GM12878 (cell line): ENCODE measurements around the gene CRBN. TPM values are rescaled to one million over a fixed set of nuclear protein-coding genes. Genes with fewer than 3 reads are reported as not detected.

Experiments
- BRCA1 ChIP-seq: IDR thresholded peaks from 2 replicates; pipeline ENCODE4 v1.6.1; 2011; ENCODE audit warnings: low read depth, low read length, improper control_type of control experiment
- CREB1 ChIP-seq: IDR thresholded peaks from 2 replicates; pipeline ENCODE4 v1.6.1; 2012; ENCODE audit warnings: low read depth, mild to moderate bottlenecking, inconsistent platforms
- DPF2 ChIP-seq: fragments of 450-650 bp; IDR thresholded peaks from 2 replicates; pipeline ENCODE4 v1.6.1; 2017; ENCODE audit warnings: mild to moderate bottlenecking
- FOS ChIP-seq: IDR thresholded peaks from 3 replicates; pipeline ENCODE4 v1.6.1; 2011; ENCODE audit warnings: borderline replicate concordance; ENCODE audit not compliant: insufficient read length; ENCODE audit errors: extremely low read depth
- GABPA ChIP-seq: IDR thresholded peaks from 2 replicates; pipeline ENCODE4 v1.6.1; 2014; ENCODE audit warnings: antibody characterized with exemption, low read depth, mild to moderate bottlenecking, inconsistent platforms
- HDAC2 ChIP-seq: fragments of 200-600 bp; sonication (generic); IDR thresholded peaks from 2 replicates; pipeline ENCODE4 v1.6.1; 2017
- JUND ChIP-seq: IDR thresholded peaks from 2 replicates; pipeline ENCODE4 v1.6.1; 2012; ENCODE audit warnings: low read depth, mild to moderate bottlenecking, low read length, improper control_type of control experiment, moderate library complexity
- MEF2B ChIP-seq: fragments of 450-650 bp; IDR thresholded peaks from 2 replicates; pipeline ENCODE4 v1.6.1; 2018; ENCODE audit warnings: mild to moderate bottlenecking, moderate library complexity; ENCODE audit not compliant: partially characterized antibody, poor library complexity, severe bottlenecking
- POLR2AphosphoS2 ChIP-seq: IDR thresholded peaks from 2 replicates; pipeline ENCODE4 v1.6.1; 2011; ENCODE audit warnings: low read depth, mild to moderate bottlenecking, low read length, improper control_type of control experiment, moderate library complexity
- RAD21 ChIP-seq: IDR thresholded peaks from 2 replicates; pipeline ENCODE4 v1.6.1; 2011; ENCODE audit warnings: mild to moderate bottlenecking, low read depth, low read length, moderate library complexity; ENCODE audit not compliant: insufficient read depth
- SMAD5 ChIP-seq: IDR thresholded peaks from 2 replicates; pipeline ENCODE4 v1.6.1; 2016; ENCODE audit warnings: antibody characterized with exemption, low read depth
- SMC3 ChIP-seq: IDR thresholded peaks from 2 replicates; pipeline ENCODE4 v1.6.1; 2011; ENCODE audit warnings: low read length, improper control_type of control experiment, borderline replicate concordance
- SREBF2 ChIP-seq: IDR thresholded peaks from 2 replicates; pipeline ENCODE4 v1.6.1; 2012; ENCODE audit warnings: mild to moderate bottlenecking, low read length
- TAF1 ChIP-seq: IDR thresholded peaks from 2 replicates; pipeline ENCODE4 v1.6.1; 2011; ENCODE audit warnings: mild to moderate bottlenecking, low read depth, low read length, borderline replicate concordance
- TCF12 ChIP-seq: IDR thresholded peaks from 2 replicates; pipeline ENCODE4 v1.6.1; 2011; ENCODE audit warnings: low read depth, mild to moderate bottlenecking, low read length
- WRNIP1 ChIP-seq: IDR thresholded peaks from 2 replicates; pipeline ENCODE4 v1.6.1; 2011; ENCODE audit warnings: low read depth, low read length, improper control_type of control experiment, borderline replicate concordance
- YBX1 ChIP-seq: fragments of 450-650 bp; IDR thresholded peaks from 2 replicates; pipeline ENCODE4 v1.6.1; 2016; ENCODE audit warnings: antibody characterized with exemption
- ZNF274 ChIP-seq: IDR thresholded peaks from one replicate; pipeline ENCODE4 v1.8.0; 2011; ENCODE audit not compliant: insufficient read length, insufficient read depth
- polyA plus RNA-seq, 11 experiments: library from polyadenylated mRNA; depleted of rRNA in 4 of 11; unstranded in 6 of 11; stranded (reverse) in 5 of 11; fragments of >200 nt; fragmentation: Nextera tagmentation in 4 of 11; fragmentation: Illumina TruSeq in 1 of 11; extraction: Ambion mirVana in 4 of 11; extraction: Trizol in 1 of 11; gene quantifications; 1 replicate in 1 of 11; 2 replicates in 10 of 11; pipeline versions ENCODE4 v1.2.1 to v1.2.3, GENCODE V29; 2011 to 2016; ENCODE audit warnings: inconsistent platforms in 2 of 11, missing spikeins in 2 of 11, low read depth in 1 of 11
- total RNA-seq, 4 experiments: library from RNA; depleted of rRNA in 3 of 4; stranded (reverse); fragments of >200 nt in 3 of 4; fragmentation: Illumina TruSeq in 1 of 4; extraction: Trizol in 1 of 4; gene quantifications; 2 replicates each; pipeline versions ENCODE4 v1.2.1 to v1.2.3, GENCODE V29; 2013 to 2021
- TF ChIP-seq, protein P1 (sequence below): fragments of 450-650 bp; IDR thresholded peaks from 2 replicates; pipeline ENCODE4 v1.6.1; 2017; ENCODE audit warnings: mild to moderate bottlenecking
- TF ChIP-seq, protein P2 (sequence below): fragments of 450-650 bp; IDR thresholded peaks from 2 replicates; pipeline ENCODE4 v1.6.1; 2016; ENCODE audit warnings: mild to moderate bottlenecking
- TF ChIP-seq, protein P3 (sequence below): IDR thresholded peaks from 2 replicates; pipeline ENCODE4 v1.6.1; 2011; ENCODE audit warnings: low read depth, low read length, improper control_type of control experiment, borderline replicate concordance
- TF ChIP-seq, protein P4 (sequence below): fragments of 450-650 bp; IDR thresholded peaks from 2 replicates; pipeline ENCODE4 v1.6.1; 2016; ENCODE audit warnings: mild to moderate bottlenecking, moderate library complexity, borderline replicate concordance

Gene CRBN
- total and polyA plus RNA-seq, 10 of the 15 experiments (the other 5 are each of a cell fraction or from before 2014, with no cell fraction given) = 21.7 to 115 (median 35.8) TPM

DNA sequence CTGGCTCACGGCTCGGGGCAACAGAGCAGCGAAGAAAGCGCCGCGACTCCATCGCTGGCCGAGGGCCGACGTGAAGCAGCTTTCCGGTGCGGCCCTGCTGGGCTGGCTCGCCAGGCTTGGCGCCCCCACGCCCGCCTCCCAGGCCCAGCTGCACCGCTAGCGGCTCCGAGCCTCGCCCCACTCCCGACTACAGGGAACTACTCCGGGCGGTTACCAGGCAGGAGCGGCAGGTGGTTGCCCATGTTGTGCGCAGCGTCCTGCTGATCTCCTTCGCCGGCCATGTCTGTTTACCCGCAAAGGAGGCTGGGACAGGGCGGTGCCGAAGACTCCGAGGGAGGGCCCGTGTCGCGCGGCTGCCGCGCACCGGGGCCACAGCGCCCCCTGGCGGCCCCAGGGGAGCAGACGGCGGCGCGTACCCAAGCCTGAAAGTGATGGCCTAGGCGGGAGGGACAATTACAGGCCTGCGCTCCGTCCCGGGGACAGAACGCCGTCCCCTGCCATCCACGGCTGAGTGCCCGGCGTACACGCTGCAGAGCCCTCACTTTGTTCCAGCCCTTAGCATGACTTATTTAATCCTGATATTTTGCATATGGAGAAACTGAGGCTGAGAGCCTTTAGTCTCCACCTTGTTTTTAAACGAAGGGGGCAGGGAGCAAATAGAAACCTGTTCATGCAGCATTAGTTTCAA, at the start of gene CRBN (continued):
- no peak for TF ChIP-seq FOS
- TF ChIP-seq MEF2B = no peak
- TF ChIP-seq, protein P1, sequence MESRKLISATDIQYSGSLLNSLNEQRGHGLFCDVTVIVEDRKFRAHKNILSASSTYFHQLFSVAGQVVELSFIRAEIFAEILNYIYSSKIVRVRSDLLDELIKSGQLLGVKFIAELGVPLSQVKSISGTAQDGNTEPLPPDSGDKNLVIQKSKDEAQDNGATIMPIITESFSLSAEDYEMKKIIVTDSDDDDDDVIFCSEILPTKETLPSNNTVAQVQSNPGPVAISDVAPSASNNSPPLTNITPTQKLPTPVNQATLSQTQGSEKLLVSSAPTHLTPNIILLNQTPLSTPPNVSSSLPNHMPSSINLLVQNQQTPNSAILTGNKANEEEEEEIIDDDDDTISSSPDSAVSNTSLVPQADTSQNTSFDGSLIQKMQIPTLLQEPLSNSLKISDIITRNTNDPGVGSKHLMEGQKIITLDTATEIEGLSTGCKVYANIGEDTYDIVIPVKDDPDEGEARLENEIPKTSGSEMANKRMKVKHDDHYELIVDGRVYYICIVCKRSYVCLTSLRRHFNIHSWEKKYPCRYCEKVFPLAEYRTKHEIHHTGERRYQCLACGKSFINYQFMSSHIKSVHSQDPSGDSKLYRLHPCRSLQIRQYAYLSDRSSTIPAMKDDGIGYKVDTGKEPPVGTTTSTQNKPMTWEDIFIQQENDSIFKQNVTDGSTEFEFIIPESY = no peak
- TF ChIP-seq JUND = no peak
- no peak for TF ChIP-seq WRNIP1
- TF ChIP-seq SMAD5 = peak; percentile 79
- peak; percentile 92 for TF ChIP-seq TAF1
- peak; percentile 95; the same call in 1 of the 2 replicates for TF ChIP-seq HDAC2
- TF ChIP-seq, protein P2, sequence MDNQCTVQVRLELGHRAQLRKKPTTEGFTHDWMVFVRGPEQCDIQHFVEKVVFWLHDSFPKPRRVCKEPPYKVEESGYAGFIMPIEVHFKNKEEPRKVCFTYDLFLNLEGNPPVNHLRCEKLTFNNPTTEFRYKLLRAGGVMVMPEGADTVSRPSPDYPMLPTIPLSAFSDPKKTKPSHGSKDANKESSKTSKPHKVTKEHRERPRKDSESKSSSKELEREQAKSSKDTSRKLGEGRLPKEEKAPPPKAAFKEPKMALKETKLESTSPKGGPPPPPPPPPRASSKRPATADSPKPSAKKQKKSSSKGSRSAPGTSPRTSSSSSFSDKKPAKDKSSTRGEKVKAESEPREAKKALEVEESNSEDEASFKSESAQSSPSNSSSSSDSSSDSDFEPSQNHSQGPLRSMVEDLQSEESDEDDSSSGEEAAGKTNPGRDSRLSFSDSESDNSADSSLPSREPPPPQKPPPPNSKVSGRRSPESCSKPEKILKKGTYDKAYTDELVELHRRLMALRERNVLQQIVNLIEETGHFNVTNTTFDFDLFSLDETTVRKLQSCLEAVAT = no peak
- TF ChIP-seq CREB1 = peak; percentile 78
- no peak for TF ChIP-seq BRCA1
- TF ChIP-seq, protein P3, sequence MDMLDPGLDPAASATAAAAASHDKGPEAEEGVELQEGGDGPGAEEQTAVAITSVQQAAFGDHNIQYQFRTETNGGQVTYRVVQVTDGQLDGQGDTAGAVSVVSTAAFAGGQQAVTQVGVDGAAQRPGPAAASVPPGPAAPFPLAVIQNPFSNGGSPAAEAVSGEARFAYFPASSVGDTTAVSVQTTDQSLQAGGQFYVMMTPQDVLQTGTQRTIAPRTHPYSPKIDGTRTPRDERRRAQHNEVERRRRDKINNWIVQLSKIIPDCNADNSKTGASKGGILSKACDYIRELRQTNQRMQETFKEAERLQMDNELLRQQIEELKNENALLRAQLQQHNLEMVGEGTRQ = no peak
- no peak for TF ChIP-seq YBX1
- TF ChIP-seq RAD21 = peak; percentile 70
- TF ChIP-seq SMC3 = peak; percentile 65
- TF ChIP-seq GABPA = peak; percentile 46; the same call in 1 of the 2 replicates
- no peak for TF ChIP-seq TCF12
- TF ChIP-seq SREBF2 = no peak
- TF ChIP-seq ZNF274 = no peak
- peak; percentile 90 for TF ChIP-seq POLR2AphosphoS2
- TF ChIP-seq, protein P4, sequence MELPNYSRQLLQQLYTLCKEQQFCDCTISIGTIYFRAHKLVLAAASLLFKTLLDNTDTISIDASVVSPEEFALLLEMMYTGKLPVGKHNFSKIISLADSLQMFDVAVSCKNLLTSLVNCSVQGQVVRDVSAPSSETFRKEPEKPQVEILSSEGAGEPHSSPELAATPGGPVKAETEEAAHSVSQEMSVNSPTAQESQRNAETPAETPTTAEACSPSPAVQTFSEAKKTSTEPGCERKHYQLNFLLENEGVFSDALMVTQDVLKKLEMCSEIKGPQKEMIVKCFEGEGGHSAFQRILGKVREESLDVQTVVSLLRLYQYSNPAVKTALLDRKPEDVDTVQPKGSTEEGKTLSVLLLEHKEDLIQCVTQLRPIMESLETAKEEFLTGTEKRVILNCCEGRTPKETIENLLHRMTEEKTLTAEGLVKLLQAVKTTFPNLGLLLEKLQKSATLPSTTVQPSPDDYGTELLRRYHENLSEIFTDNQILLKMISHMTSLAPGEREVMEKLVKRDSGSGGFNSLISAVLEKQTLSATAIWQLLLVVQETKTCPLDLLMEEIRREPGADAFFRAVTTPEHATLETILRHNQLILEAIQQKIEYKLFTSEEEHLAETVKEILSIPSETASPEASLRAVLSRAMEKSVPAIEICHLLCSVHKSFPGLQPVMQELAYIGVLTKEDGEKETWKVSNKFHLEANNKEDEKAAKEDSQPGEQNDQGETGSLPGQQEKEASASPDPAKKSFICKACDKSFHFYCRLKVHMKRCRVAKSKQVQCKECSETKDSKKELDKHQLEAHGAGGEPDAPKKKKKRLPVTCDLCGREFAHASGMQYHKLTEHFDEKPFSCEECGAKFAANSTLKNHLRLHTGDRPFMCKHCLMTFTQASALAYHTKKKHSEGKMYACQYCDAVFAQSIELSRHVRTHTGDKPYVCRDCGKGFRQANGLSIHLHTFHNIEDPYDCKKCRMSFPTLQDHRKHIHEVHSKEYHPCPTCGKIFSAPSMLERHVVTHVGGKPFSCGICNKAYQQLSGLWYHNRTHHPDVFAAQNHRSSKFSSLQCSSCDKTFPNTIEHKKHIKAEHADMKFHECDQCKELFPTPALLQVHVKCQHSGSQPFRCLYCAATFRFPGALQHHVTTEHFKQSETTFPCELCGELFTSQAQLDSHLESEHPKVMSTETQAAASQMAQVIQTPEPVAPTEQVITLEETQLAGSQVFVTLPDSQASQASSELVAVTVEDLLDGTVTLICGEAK = no peak
- 0 out of 2 replicates have a peak, but pooled peaks have one; percentile 18 for TF ChIP-seq DPF2
